ENCODE results near the gene UBAP2. TPM values are rescaled to one million over a fixed set of nuclear protein-coding genes. Genes with fewer than 3 reads are reported as not detected.

UBAP2 gene
- total and polyA plus RNA-seq, 2 of the 4 experiments (the other 2 are of a cell fraction), result 12.9 to 25.5 TPM

DNA sequence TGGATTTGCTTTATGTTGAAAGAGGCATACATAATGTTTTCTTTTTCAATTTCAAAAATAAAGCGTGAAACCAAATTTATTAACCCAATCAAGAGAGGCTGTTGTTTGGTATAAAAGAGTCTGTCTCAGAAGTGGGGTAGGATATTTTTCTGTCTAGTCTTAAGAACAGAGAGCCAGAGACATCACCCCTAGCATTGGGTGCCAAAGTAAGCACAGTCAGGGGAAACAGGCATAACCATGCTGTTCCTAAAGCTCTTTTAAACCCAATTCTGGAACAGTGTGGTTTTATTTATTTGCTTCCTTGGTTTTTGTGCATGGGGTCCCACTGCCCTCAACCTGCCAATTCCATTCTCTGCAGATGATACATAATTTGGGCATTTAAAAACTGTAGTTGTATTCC lies 143.6 kb downstream of the UBAP2 start:
- Histone ChIP-seq H3K23ac (ENCODE audit: low read depth, low read length) (no peak overlapping the region), H3K4me3 (ENCODE audit: insufficient read depth, low read depth, low read length) (no peak overlapping the region), H4K5ac (ENCODE audit: low read depth, low read length) (no peak overlapping the region), H2BK20ac (ENCODE audit: low read depth, low read length) (no peak overlapping the region), H3K36me3 (ENCODE audit: control insufficient read depth, insufficient read depth, low read length) (peaks cover 14% of the 10 kb centered on the region), H2BK120ac (ENCODE audit: low read depth, low read length) (no peak overlapping the region), H2AFZ (replicated peaks; ENCODE audit: low read length, poor library complexity) (no peak overlapping the region), H2AK5ac (ENCODE audit: low read depth, low read length) (no peak overlapping the region), H3K56ac (ENCODE audit: extremely low read depth, insufficient read depth, low read length) (no peak overlapping the region), H2AK9ac (replicated peaks; ENCODE audit: low read depth, low read length, poor library complexity) (no peak overlapping the region), H4K8ac (ENCODE audit: low read depth in 2 of 2, low read length in 2 of 2) (no peak overlapping the region), H4K20me1 (ENCODE audit: insufficient read depth, low read length) (peaks cover 64% of the 10 kb centered on the region), H3K14ac (replicated peaks; ENCODE audit: low read depth, low read length) (no peak overlapping the region), H3K27me3 (ENCODE audit: control insufficient read depth, insufficient read depth, low read length) (no peaks in the 10 kb centered on the region), H3K9me3 (ENCODE audit: control insufficient read depth, insufficient read depth, low read length) (no peaks in the 10 kb centered on the region), H3K9me1 (ENCODE audit: insufficient read depth, low read length) (peaks cover 10% of the 10 kb centered on the region), H3K4me2 (ENCODE audit: low read depth, low read length) (no peak overlapping the region), H2BK5ac (ENCODE audit: low read depth, low read length, poor library complexity, severe bottlenecking) (no peak overlapping the region), H2BK15ac (ENCODE audit: low read depth, low read length) (no peak overlapping the region), H4K91ac (ENCODE audit: insufficient read depth, low read depth, low read length) (no peak overlapping the region), H3K4me1 (ENCODE audit: control insufficient read depth, insufficient read depth, low read length) (no peaks in the 10 kb centered on the region), H3K18ac (ENCODE audit: low read depth, low read length) (no peak overlapping the region), H3K79me1 (ENCODE audit: low read depth in 1 of 2, low read length in 2 of 2) (peaks cover 38 to 71% of the 10 kb centered on the region in 2 experiments), H3K4ac (ENCODE audit: low read depth, low read length) (no peak overlapping the region), H3K27ac (ENCODE audit: insufficient read depth, low read length) (no peak overlapping the region), H3K9ac (ENCODE audit: low read depth, low read length) (no peak overlapping the region)
- POLR2A ChIA-PET (ENCODE audit: unreplicated experiment), result no interaction called here
- CTCF ChIA-PET, result no interaction called here
- BruUV-seq (replicated peaks), result no TSS peak
- in situ Hi-C loops (cut with MboI; ENCODE audit: low sequenced_read_pairs) (no loop called here), dilution Hi-C loops (cut with HindIII; ENCODE audit: low sequenced_read_pairs, unreplicated experiment) (no loop called here), intact Hi-C loops (cut with micrococcal nuclease) (no loop called here)
- DNase-seq (no peak), ATAC-seq (ENCODE audit: low read depth) (no peak)
- no CpG with 5 or more reads among the region's 1 CpG for WGBS, 2 experiments (ENCODE audit: extremely low coverage in 2 of 2, insufficient read length in 1 of 2)
- TF ChIP-seq RFX5 (IDR thresholded peaks at IDR 0.05; ENCODE audit: low read depth, low read length), result no peak
- TF ChIP-seq MAZ (IDR thresholded peaks at IDR 0.05; ENCODE audit: borderline replicate concordance, low read depth, low read length), result no peak
- TF ChIP-seq, protein P1, sequence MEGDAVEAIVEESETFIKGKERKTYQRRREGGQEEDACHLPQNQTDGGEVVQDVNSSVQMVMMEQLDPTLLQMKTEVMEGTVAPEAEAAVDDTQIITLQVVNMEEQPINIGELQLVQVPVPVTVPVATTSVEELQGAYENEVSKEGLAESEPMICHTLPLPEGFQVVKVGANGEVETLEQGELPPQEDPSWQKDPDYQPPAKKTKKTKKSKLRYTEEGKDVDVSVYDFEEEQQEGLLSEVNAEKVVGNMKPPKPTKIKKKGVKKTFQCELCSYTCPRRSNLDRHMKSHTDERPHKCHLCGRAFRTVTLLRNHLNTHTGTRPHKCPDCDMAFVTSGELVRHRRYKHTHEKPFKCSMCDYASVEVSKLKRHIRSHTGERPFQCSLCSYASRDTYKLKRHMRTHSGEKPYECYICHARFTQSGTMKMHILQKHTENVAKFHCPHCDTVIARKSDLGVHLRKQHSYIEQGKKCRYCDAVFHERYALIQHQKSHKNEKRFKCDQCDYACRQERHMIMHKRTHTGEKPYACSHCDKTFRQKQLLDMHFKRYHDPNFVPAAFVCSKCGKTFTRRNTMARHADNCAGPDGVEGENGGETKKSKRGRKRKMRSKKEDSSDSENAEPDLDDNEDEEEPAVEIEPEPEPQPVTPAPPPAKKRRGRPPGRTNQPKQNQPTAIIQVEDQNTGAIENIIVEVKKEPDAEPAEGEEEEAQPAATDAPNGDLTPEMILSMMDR (conservative IDR thresholded peaks at IDR 0.05; ENCODE audit: low read depth, low read length), result no peak
